A549 (cell line): ENCODE data around the gene MPI. TPM values are rescaled to one million over a fixed set of nuclear protein-coding genes. Genes with fewer than 3 reads are reported as not detected.

Source experiments
- ATAC-seq, 2 experiments: fragments of 200-7000 bp in 1 of 2; fragments of >200 bp in 1 of 2; cut with Nextera tagmentation in 1 of 2; cut with Tn5 transposase in 1 of 2; 3 replicates each; pipeline versions ENCODE4 v1.8.0 to v1.9.1; 2018 to 2020; ENCODE audit warnings: mild to moderate bottlenecking in 1 of 2, moderate library complexity in 1 of 2
- CTCF ChIA-PET: fragments of 300-600 bp; sonication (Branson Sonifier 250); formaldehyde crosslinking; extraction: SDS; loops from one replicate; lab custom pipeline; 2021; ENCODE audit warnings: antibody characterized with exemption, inconsistent platforms; lab: Yijun Ruan, JAX
- POLR2A ChIA-PET: fragments of 350-600 bp; formaldehyde crosslinking; extraction: SDS; loops from one replicate; lab custom pipeline; 2021; ENCODE audit warnings: antibody characterized with exemption, inconsistent platforms; lab: Yijun Ruan, JAX
- DNase-seq, 2 experiments: peaks; one replicate each; pipeline versions ENCODE4 v3.0.0 to v3.0.0-alpha.2; 2011 to 2016; ENCODE audit warnings: low read depth in 1 of 2, low spot score in 1 of 2
- FAIRE-seq: peaks from 2 replicates; lab custom pipeline; 2011; peaks lifted over from hg19 to GRCh38; lab: Jason Lieb, UNC
- H3K27ac ChIP-seq, 2 experiments: fragments of >200 bp; sonication (Bioruptor Twin); formaldehyde crosslinking; 3 replicates each; pipeline ENCODE4 v1.5.1; 2016 to 2017
- H3K4me1 ChIP-seq: fragments of >200 bp; sonication (Bioruptor Twin); formaldehyde crosslinking; 3 replicates; pipeline ENCODE4 v1.6.1; 2016
- H3K4me2 ChIP-seq: fragments of >200 bp; sonication (Bioruptor Twin); formaldehyde crosslinking; 3 replicates; pipeline ENCODE4 v1.6.1; 2016
- H3K4me3 ChIP-seq: fragments of >200 bp; sonication (Bioruptor Twin); formaldehyde crosslinking; 3 replicates; pipeline ENCODE4 v1.5.1; 2016
- H3K9me3 ChIP-seq: fragments of >200 bp; sonication (Bioruptor Twin); formaldehyde crosslinking; 3 replicates; pipeline ENCODE4 v1.6.1; 2016
- BHLHE40 ChIP-seq: IDR thresholded peaks from 2 replicates; pipeline ENCODE4 v1.6.1; 2012; ENCODE audit warnings: low read depth, low read length, inconsistent platforms
- CBX8 ChIP-seq: fragments of 200-600 bp; sonication (generic); IDR thresholded peaks from 2 replicates; pipeline ENCODE4 v1.6.1; 2016
- CTCF ChIP-seq: fragments of >200 bp; sonication (Bioruptor Twin); formaldehyde crosslinking; IDR thresholded peaks from 3 replicates; pipeline ENCODE4 v1.5.1; 2016
- ELK1 ChIP-seq: fragments of 150-350 bp; IDR thresholded peaks from 2 replicates; pipeline ENCODE4 v1.6.1; 2014; ENCODE audit warnings: low read depth, mild to moderate bottlenecking, low read length
- EP300 ChIP-seq, 2 experiments: fragments of >200 bp; sonication (Bioruptor Twin); formaldehyde crosslinking; IDR thresholded peaks; 2 replicates in 1 of 2; 3 replicates in 1 of 2; pipeline ENCODE4 v1.6.1; 2016 to 2017
- FOSB ChIP-seq: fragments of 250-450 bp; sonication (Bioruptor Pico); IDR thresholded peaks from 2 replicates; pipeline ENCODE4 v1.5.0; 2020; ENCODE audit warnings: mild to moderate bottlenecking, moderate library complexity
- FOSL2 ChIP-seq, 2 experiments: fragments of 450-650 bp in 1 of 2; fragments of >200 bp in 1 of 2; sonication (Bioruptor Twin) in 1 of 2; formaldehyde crosslinking; IDR thresholded peaks; 2 replicates each; pipeline versions ENCODE4 v1.5.0 to v1.6.1; 2016 to 2020; ENCODE audit warnings: mild to moderate bottlenecking in 1 of 2, moderate library complexity in 1 of 2
- FOXS1 ChIP-seq: fragments of 250-450 bp; sonication (Bioruptor Pico); IDR thresholded peaks from 2 replicates; pipeline ENCODE4 v1.5.0; 2020; ENCODE audit warnings: mild to moderate bottlenecking, moderate library complexity
- GATA3 ChIP-seq: IDR thresholded peaks from 2 replicates; pipeline ENCODE4 v1.6.1; 2012; ENCODE audit warnings: borderline replicate concordance
- HDAC2 ChIP-seq: fragments of 200-600 bp; sonication (generic); IDR thresholded peaks from 2 replicates; pipeline ENCODE4 v1.6.1; 2016
- HOXA7 ChIP-seq: fragments of 250-450 bp; sonication (Bioruptor Pico); IDR thresholded peaks from 2 replicates; pipeline ENCODE4 v1.5.0; 2020; ENCODE audit warnings: mild to moderate bottlenecking, moderate library complexity
- HOXB13 ChIP-seq: fragments of 250-450 bp; sonication (Bioruptor Pico); IDR thresholded peaks from 2 replicates; pipeline ENCODE4 v1.5.0; 2020; ENCODE audit warnings: low read depth, mild to moderate bottlenecking, moderate library complexity
- JUN ChIP-seq, 2 experiments: fragments of >200 bp; sonication (Bioruptor Twin); formaldehyde crosslinking; IDR thresholded peaks; 2 replicates in 1 of 2; 3 replicates in 1 of 2; pipeline ENCODE4 v1.6.1; 2016 to 2017
- KDM1A ChIP-seq: fragments of 200-600 bp; sonication (generic); IDR thresholded peaks from 2 replicates; pipeline ENCODE4 v1.6.1; 2016; ENCODE audit warnings: low read depth, mild to moderate bottlenecking
- MAFK ChIP-seq: fragments of 450-650 bp; IDR thresholded peaks from 2 replicates; pipeline ENCODE4 v1.6.1; 2014; ENCODE audit not compliant: partially characterized antibody
- MAX ChIP-seq: IDR thresholded peaks from 2 replicates; pipeline ENCODE4 v1.6.1; 2012
- NPAS2 ChIP-seq: fragments of 250-450 bp; sonication (Bioruptor Pico); IDR thresholded peaks from 2 replicates; pipeline ENCODE4 v1.8.0; 2022; ENCODE audit warnings: mild to moderate bottlenecking, moderate library complexity, borderline replicate concordance
- NR3C1 ChIP-seq: fragments of >200 bp; sonication (Bioruptor Twin); formaldehyde crosslinking; IDR thresholded peaks from 3 replicates; pipeline ENCODE4 v1.6.1; 2017
- PBX3 ChIP-seq: IDR thresholded peaks from 2 replicates; pipeline ENCODE4 v1.6.1; 2012
- RAD21 ChIP-seq, 2 experiments: fragments of >200 bp in 1 of 2; sonication (Bioruptor Twin) in 1 of 2; formaldehyde crosslinking in 1 of 2; IDR thresholded peaks in 1 of 2; conservative IDR thresholded peaks in 1 of 2; 2 replicates in 1 of 2; 3 replicates in 1 of 2; pipeline ENCODE4 v1.6.1; 2012 to 2018; ENCODE audit warnings: inconsistent platforms in 1 of 2
- RARB ChIP-seq: fragments of 250-450 bp; sonication (Bioruptor Pico); IDR thresholded peaks from 2 replicates; pipeline ENCODE4 v1.8.0; 2021; ENCODE audit warnings: mild to moderate bottlenecking, moderate library complexity
- TFCP2L1 ChIP-seq: fragments of 250-450 bp; sonication (Bioruptor Pico); IDR thresholded peaks from 2 replicates; pipeline ENCODE4 v1.5.0; 2021; ENCODE audit warnings: mild to moderate bottlenecking
- WGBS: methylation state at CpG from one replicate; pipeline ENCODE4 v1.1.6; 2017; ENCODE audit errors: missing lambda C conversion rate; 5-methylcytosine and 5-hydroxymethylcytosine counted together
- polyA plus RNA-seq, 4 experiments: library from polyadenylated mRNA; depleted of rRNA in 3 of 4; stranded (reverse); fragments of >200 nt; fragmentation: RNase III in 1 of 4; extraction: RNeasy Plus Mini Kit Qiagen cat#74134 plus additional on column Dnase treatment in 1 of 4; gene quantifications; 2 replicates in 3 of 4; 3 replicates in 1 of 4; pipeline ENCODE4 v1.2.3, GENCODE V29; 2011 to 2017

MPI gene
- polyA plus RNA-seq, 2 of the 4 experiments (the other 2 are of a cell fraction): 39.9 to 53.7 TPM

GRCh38 chr15:74844319-74845207 lies 45.3 kb upstream of the MPI start:
- TF ChIP-seq RAD21 (conservative IDR thresholded peaks at IDR 0.05 in 1 of 2, IDR thresholded peaks at IDR 0.05 in 1 of 2) (no peak), FOSB (CRISPR knock-in tag) (no peak), HDAC2 (no peak), FOXS1 (CRISPR knock-in tag) (no peak), NR3C1 (no peak)
- CTCF ChIA-PET: interaction anchor here (0.7 to 66.7 kb wide), 5 partner anchors 16 to 106 kb away, joined by 3 to 1908 read pairs (median 4); partner anchors contain the start of genes CSK and LMAN1L
- Histone ChIP-seq H3K4me2 (no peak overlapping the region), H3K4me1 (peaks cover 13% of the 10 kb centered on the region), H3K4me3 (no peak overlapping the region), H3K9me3 (no peaks in the 10 kb centered on the region), H3K27ac (peak overlapping the region in 1 of 2 experiments; percentile 95; a peak in 1 of 6 replicates)
- ATAC-seq (no peak), FAIRE-seq (no peak), DNase-seq (no peak)
- 90% methylated on average over 12 of the region's 12 CpGs for WGBS
- POLR2A ChIA-PET: no interaction called here

GRCh38 chr15:74845208-74845568 lies 44.7 kb upstream of the MPI start:
- POLR2A ChIA-PET: no interaction called here

More at GRCh38 chr15:74845208-74845568, 44.7 kb upstream of the MPI start:
- Histone ChIP-seq H3K4me2 (no peak overlapping the region), H3K27ac (no peak overlapping the region), H3K9me3 (no peaks in the 10 kb centered on the region), H3K4me1 (peaks cover 13% of the 10 kb centered on the region), H3K4me3 (no peak overlapping the region)
- CTCF ChIA-PET: interaction anchor here (1.9 to 66.7 kb wide), 2 partner anchors 54 to 106 kb away, joined by 5 to 1908 read pairs; partner anchors contain the start of genes CSK and LMAN1L
- 96% methylated on average over 5 of the region's 5 CpGs for WGBS
- ATAC-seq (no peak), DNase-seq (no peak), FAIRE-seq (no peak)
- no peak for TF ChIP-seq MAFK
- TF ChIP-seq TFCP2L1 (CRISPR knock-in tag): no peak
- TF ChIP-seq BHLHE40: no peak
- no peak for TF ChIP-seq GATA3
- TF ChIP-seq HOXB13 (CRISPR knock-in tag): no peak
- no peak for TF ChIP-seq ELK1
- TF ChIP-seq PBX3: no peak
- no peak for TF ChIP-seq CBX8
- no peak for TF ChIP-seq EP300 (IDR thresholded peaks at IDR 0.05)
- no peak for TF ChIP-seq FOSL2 (IDR thresholded peaks at IDR 0.05)
- TF ChIP-seq FOSL2 (CRISPR knock-in tag; IDR thresholded peaks at IDR 0.05): no peak
- no peak for TF ChIP-seq HOXA7 (CRISPR knock-in tag)
- TF ChIP-seq JUN (IDR thresholded peaks at IDR 0.05): no peak
- no peak for TF ChIP-seq CTCF
- TF ChIP-seq RARB (CRISPR knock-in tag): no peak
- TF ChIP-seq KDM1A: no peak
- TF ChIP-seq NPAS2 (CRISPR knock-in tag): no peak
- no peak for TF ChIP-seq MAX
